ENCODE data around the gene COX6B2. TPM values are rescaled to one million over a fixed set of nuclear protein-coding genes. Genes with fewer than 3 reads are reported as not detected.

Gene COX6B2
- total RNA-seq, 1 experiment from 2014 or later: 5.6 TPM

DNA sequence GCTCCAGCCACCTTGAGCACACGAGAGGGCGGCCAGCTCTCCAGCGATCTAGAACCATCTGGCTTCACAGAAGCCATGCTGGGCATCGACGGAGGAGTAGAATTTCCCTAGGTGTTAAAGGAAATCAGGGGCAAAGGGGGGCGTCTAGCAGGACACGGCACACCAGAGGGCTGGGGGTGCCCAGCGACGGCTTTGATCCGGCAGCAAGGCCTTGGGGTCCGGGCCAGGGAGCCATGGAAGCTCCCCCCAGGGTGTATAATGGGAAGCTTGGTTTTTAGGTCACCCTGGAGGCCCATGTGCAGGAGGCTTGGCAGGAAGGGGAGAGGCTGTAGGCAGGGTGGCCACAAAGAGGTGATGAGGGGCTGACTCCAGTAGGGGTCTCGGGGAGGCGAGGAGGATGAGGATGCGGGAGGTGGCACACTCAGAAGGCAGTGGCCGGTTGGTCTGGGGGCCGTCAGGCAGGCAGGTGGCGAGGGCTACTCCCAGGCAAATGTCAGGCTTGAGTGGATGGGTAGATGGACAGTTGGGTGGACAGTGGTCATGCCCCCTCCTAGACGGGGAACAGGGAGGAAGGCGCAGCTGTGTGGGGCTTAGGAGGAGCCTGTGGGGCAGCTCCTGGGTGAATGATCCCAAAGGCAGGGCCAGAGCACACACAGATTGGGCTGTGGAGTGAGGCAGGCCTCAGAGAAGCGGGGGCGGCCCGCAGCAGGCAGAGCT lies 9.3 kb downstream of the COX6B2 start:
- no peaks in the 10 kb centered on the region for H3K9me3 ChIP-seq (ENCODE audit: control insufficient read depth, insufficient read depth, low read depth, low read length)
- no peak for ATAC-seq
- in situ Hi-C loops (cut with HindIII; ENCODE audit: low pct_unique_long_range_greater_than_20kb, low sequenced_read_pairs): no loop called here
- H3K36me3 ChIP-seq (ENCODE audit: control insufficient read depth, insufficient read depth, low read length): no peaks in the 10 kb centered on the region
- ChIA-PET POLR2A (interaction anchor here (0.5 kb wide), 1 partner anchor 53 kb away, joined by 3 read pairs; no protein-coding TSS in a partner anchor), CTCF (no interaction called here)
- DNase-seq (ENCODE audit: low read depth, low spot score): no peak
- no peak overlapping the region for H3K27ac ChIP-seq (ENCODE audit: low read length)
- BruUV-seq (replicated peaks): no TSS peak
- intact Hi-C loops (cut with micrococcal nuclease; ENCODE audit: unreplicated experiment): no loop called here
- no peaks in the 10 kb centered on the region for H3K27me3 ChIP-seq (ENCODE audit: control insufficient read depth, insufficient read depth, low read length)
- peaks cover 18% of the 10 kb centered on the region for H3K4me1 ChIP-seq (ENCODE audit: control insufficient read depth, insufficient read depth, low read length)
- H3K4me3 ChIP-seq (ENCODE audit: low read depth in 2 of 2, low read length in 2 of 2): no peak overlapping the region
- TF ChIP-seq, protein P1, sequence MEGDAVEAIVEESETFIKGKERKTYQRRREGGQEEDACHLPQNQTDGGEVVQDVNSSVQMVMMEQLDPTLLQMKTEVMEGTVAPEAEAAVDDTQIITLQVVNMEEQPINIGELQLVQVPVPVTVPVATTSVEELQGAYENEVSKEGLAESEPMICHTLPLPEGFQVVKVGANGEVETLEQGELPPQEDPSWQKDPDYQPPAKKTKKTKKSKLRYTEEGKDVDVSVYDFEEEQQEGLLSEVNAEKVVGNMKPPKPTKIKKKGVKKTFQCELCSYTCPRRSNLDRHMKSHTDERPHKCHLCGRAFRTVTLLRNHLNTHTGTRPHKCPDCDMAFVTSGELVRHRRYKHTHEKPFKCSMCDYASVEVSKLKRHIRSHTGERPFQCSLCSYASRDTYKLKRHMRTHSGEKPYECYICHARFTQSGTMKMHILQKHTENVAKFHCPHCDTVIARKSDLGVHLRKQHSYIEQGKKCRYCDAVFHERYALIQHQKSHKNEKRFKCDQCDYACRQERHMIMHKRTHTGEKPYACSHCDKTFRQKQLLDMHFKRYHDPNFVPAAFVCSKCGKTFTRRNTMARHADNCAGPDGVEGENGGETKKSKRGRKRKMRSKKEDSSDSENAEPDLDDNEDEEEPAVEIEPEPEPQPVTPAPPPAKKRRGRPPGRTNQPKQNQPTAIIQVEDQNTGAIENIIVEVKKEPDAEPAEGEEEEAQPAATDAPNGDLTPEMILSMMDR (IDR thresholded peaks at IDR 0.05): no peak
- TF ChIP-seq, protein P2, sequence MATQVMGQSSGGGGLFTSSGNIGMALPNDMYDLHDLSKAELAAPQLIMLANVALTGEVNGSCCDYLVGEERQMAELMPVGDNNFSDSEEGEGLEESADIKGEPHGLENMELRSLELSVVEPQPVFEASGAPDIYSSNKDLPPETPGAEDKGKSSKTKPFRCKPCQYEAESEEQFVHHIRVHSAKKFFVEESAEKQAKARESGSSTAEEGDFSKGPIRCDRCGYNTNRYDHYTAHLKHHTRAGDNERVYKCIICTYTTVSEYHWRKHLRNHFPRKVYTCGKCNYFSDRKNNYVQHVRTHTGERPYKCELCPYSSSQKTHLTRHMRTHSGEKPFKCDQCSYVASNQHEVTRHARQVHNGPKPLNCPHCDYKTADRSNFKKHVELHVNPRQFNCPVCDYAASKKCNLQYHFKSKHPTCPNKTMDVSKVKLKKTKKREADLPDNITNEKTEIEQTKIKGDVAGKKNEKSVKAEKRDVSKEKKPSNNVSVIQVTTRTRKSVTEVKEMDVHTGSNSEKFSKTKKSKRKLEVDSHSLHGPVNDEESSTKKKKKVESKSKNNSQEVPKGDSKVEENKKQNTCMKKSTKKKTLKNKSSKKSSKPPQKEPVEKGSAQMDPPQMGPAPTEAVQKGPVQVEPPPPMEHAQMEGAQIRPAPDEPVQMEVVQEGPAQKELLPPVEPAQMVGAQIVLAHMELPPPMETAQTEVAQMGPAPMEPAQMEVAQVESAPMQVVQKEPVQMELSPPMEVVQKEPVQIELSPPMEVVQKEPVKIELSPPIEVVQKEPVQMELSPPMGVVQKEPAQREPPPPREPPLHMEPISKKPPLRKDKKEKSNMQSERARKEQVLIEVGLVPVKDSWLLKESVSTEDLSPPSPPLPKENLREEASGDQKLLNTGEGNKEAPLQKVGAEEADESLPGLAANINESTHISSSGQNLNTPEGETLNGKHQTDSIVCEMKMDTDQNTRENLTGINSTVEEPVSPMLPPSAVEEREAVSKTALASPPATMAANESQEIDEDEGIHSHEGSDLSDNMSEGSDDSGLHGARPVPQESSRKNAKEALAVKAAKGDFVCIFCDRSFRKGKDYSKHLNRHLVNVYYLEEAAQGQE (IDR thresholded peaks at IDR 0.05; ENCODE audit: insufficient read depth in 1 of 2, low read depth in 2 of 2, low read length in 1 of 2): no peak
- no peak for TF ChIP-seq POLR2AphosphoS5 (IDR thresholded peaks at IDR 0.05; ENCODE audit: low read depth, low read length)
- TF ChIP-seq TCF7L2 (IDR thresholded peaks at IDR 0.05; ENCODE audit: low read depth, low read length): no peak
- no peak for TF ChIP-seq SIN3A (IDR thresholded peaks at IDR 0.05; ENCODE audit: borderline replicate concordance, insufficient read depth, low read depth, low read length)

DNA sequence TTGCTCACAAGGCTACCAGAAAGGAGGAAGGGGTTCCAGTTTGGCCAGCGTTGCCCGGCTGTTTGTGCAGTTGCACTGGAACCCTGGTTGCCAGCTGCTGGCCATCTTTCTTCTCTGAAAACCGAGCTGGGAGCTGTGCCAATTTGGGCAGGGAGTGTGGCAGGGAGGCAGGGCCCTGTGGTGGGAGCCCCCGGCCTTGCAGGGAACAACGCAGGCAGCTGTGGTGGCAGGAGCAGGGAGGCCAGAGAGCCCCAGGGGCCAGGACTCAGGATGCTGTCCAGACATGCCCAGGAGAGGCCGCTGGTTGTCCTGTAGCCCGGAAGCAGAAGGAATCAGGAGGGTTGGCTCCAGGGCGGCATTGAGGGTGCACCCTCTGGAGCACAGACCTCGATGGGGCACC lies 10.1 kb downstream of the COX6B2 start:
- no peak for ATAC-seq
- Histone ChIP-seq H3K4me3 (ENCODE audit: low read depth in 2 of 2, low read length in 2 of 2) (no peak overlapping the region), H3K36me3 (ENCODE audit: control insufficient read depth, insufficient read depth, low read length) (no peaks in the 10 kb centered on the region), H3K27ac (ENCODE audit: low read length) (no peak overlapping the region), H3K27me3 (ENCODE audit: control insufficient read depth, insufficient read depth, low read length) (no peaks in the 10 kb centered on the region), H3K4me1 (ENCODE audit: control insufficient read depth, insufficient read depth, low read length) (peaks cover 20% of the 10 kb centered on the region), H3K9me3 (ENCODE audit: control insufficient read depth, insufficient read depth, low read depth, low read length) (no peaks in the 10 kb centered on the region)
- TF ChIP-seq, protein P2 (IDR thresholded peaks at IDR 0.05; ENCODE audit: insufficient read depth in 1 of 2, low read depth in 2 of 2, low read length in 1 of 2): no peak
- TF ChIP-seq, protein P1 (IDR thresholded peaks at IDR 0.05): no peak; the same call in 1 of the 2 replicates
- TF ChIP-seq SIN3A (IDR thresholded peaks at IDR 0.05; ENCODE audit: borderline replicate concordance, insufficient read depth, low read depth, low read length): no peak
- TF ChIP-seq POLR2AphosphoS5 (IDR thresholded peaks at IDR 0.05; ENCODE audit: low read depth, low read length): no peak
- no peak for TF ChIP-seq TCF7L2 (IDR thresholded peaks at IDR 0.05; ENCODE audit: low read depth, low read length)
- intact Hi-C loops (cut with micrococcal nuclease; ENCODE audit: unreplicated experiment): no loop called here
- ChIA-PET CTCF (no interaction called here), POLR2A (no interaction called here)
- no TSS peak for BruUV-seq (replicated peaks)
- in situ Hi-C loops (cut with HindIII; ENCODE audit: low pct_unique_long_range_greater_than_20kb, low sequenced_read_pairs): no loop called here
- no peak for DNase-seq (ENCODE audit: low read depth, low spot score)

Measured in Panc1 (cell line).